H9 (cell line): ENCODE data around the gene QRICH2. TPM values are rescaled to one million over a fixed set of nuclear protein-coding genes. Genes with fewer than 3 reads are reported as not detected.
"Not testable (repeated sequence)": the region's sequence is repeated elsewhere in the genome, so short reads cannot be mapped to it uniquely, and the experiment has no call there.

Experiments used
- DNase-seq: peaks from one replicate; pipeline ENCODE4 v3.0.0-alpha.2; 2017
- H2AFZ ChIP-seq: one replicate; pipeline ENCODE4 v1.6.1; 2013; ENCODE audit warnings: mild to moderate bottlenecking, low read length, control low read depth, moderate library complexity
- H2AK5ac ChIP-seq: 2 replicates; pipeline ENCODE4 v1.6.1; 2013; ENCODE audit warnings: low read length, control low read depth, mixed read lengths; ENCODE audit not compliant: insufficient read length
- H2BK120ac ChIP-seq: one replicate; pipeline ENCODE4 v1.6.1; 2013; ENCODE audit warnings: low read depth, mild to moderate bottlenecking, low read length, control low read depth, inconsistent platforms; ENCODE audit not compliant: poor library complexity, severe bottlenecking
- H2BK12ac ChIP-seq: 2 replicates; pipeline ENCODE4 v1.6.1; 2013; ENCODE audit warnings: low read length, control low read depth, mixed read lengths, low read depth; ENCODE audit not compliant: insufficient read length
- H2BK15ac ChIP-seq: 2 replicates; pipeline ENCODE4 v1.6.1; 2013; ENCODE audit warnings: low read depth, low read length, control low read depth
- H2BK20ac ChIP-seq: one replicate; pipeline ENCODE4 v1.6.1; 2013; ENCODE audit warnings: low read depth, mild to moderate bottlenecking, low read length, control low read depth, inconsistent platforms; ENCODE audit not compliant: poor library complexity, severe bottlenecking
- H2BK5ac ChIP-seq: 2 replicates; pipeline ENCODE4 v1.6.1; 2013; ENCODE audit warnings: low read length, control low read depth, mixed read lengths; ENCODE audit not compliant: insufficient read length
- H3K14ac ChIP-seq: 2 replicates; pipeline ENCODE4 v1.6.1; 2013; ENCODE audit warnings: low read length, control low read depth; ENCODE audit not compliant: insufficient read depth
- H3K18ac ChIP-seq: 2 replicates; pipeline ENCODE4 v1.6.1; 2013; ENCODE audit warnings: low read depth, mild to moderate bottlenecking, mixed read lengths, low read length, control low read depth; ENCODE audit not compliant: insufficient read length
- H3K23ac ChIP-seq: 2 replicates; pipeline ENCODE4 v1.6.1; 2013; ENCODE audit warnings: low read length, control low read depth, mixed read lengths, low read depth; ENCODE audit not compliant: insufficient read length
- H3K23me2 ChIP-seq: 2 replicates; pipeline ENCODE4 v1.6.1; 2013; ENCODE audit warnings: low read depth, mild to moderate bottlenecking, mixed read lengths, low read length, control low read depth; ENCODE audit not compliant: insufficient read length, poor library complexity, severe bottlenecking
- H3K27ac ChIP-seq: 2 replicates; pipeline ENCODE4 v1.5.1; 2013; ENCODE audit warnings: low read length, control low read depth, mixed read lengths, low read depth; ENCODE audit not compliant: insufficient read length
- H3K27me3 ChIP-seq: 2 replicates; pipeline ENCODE4 v1.6.1; 2013; ENCODE audit warnings: low read length, control low read depth, inconsistent platforms; ENCODE audit not compliant: insufficient read depth
- H3K4ac ChIP-seq: 2 replicates; pipeline ENCODE4 v1.6.1; 2013; ENCODE audit warnings: low read depth, mild to moderate bottlenecking, control low read depth, inconsistent platforms, low read length, moderate library complexity
- H3K4me1 ChIP-seq: 2 replicates; pipeline ENCODE4 v1.6.1; 2013; ENCODE audit warnings: low read length, control low read depth, inconsistent platforms; ENCODE audit not compliant: insufficient read depth
- H3K4me2 ChIP-seq: 2 replicates; pipeline ENCODE4 v1.6.1; 2013; ENCODE audit warnings: low read length, control low read depth, mixed read lengths; ENCODE audit not compliant: insufficient read length, insufficient read depth
- H3K56ac ChIP-seq: 2 replicates; pipeline ENCODE4 v1.6.1; 2013; ENCODE audit warnings: low read depth, mild to moderate bottlenecking, mixed read lengths, low read length, control low read depth; ENCODE audit not compliant: insufficient read length
- H3K79me1 ChIP-seq: 2 replicates; pipeline ENCODE4 v1.6.1; 2013; ENCODE audit warnings: low read depth, mild to moderate bottlenecking, moderate library complexity, low read length, control low read depth, inconsistent platforms; ENCODE audit not compliant: insufficient read depth, poor library complexity, severe bottlenecking
- H3K79me2 ChIP-seq: 2 replicates; pipeline ENCODE4 v1.6.1; 2013; ENCODE audit warnings: low read length, control low read depth, inconsistent platforms; ENCODE audit not compliant: insufficient read depth
- H3K9ac ChIP-seq: 2 replicates; pipeline ENCODE4 v1.6.1; 2013; ENCODE audit warnings: low read length, control low read depth, mixed read lengths; ENCODE audit not compliant: insufficient read length; ENCODE audit errors: extremely low read depth
- H3K9me3 ChIP-seq: one replicate; pipeline ENCODE4 v1.6.1; 2013; ENCODE audit warnings: low read depth, low read length, inconsistent platforms; ENCODE audit not compliant: control insufficient read depth
- H3T11ph ChIP-seq: one replicate; pipeline ENCODE4 v1.6.1; 2013; ENCODE audit warnings: mild to moderate bottlenecking, low read length, control low read depth, inconsistent platforms
- H4K20me1 ChIP-seq: one replicate; pipeline ENCODE4 v1.6.1; 2013; ENCODE audit not compliant: control insufficient read depth, insufficient read length, insufficient read depth
- H4K5ac ChIP-seq: 2 replicates; pipeline ENCODE4 v1.6.1; 2013; ENCODE audit warnings: low read depth, mild to moderate bottlenecking, mixed read lengths, low read length, control low read depth; ENCODE audit not compliant: insufficient read length
- H4K8ac ChIP-seq: replicated peaks from 2 replicates; pipeline ENCODE4 v1.6.1; 2013; ENCODE audit warnings: low read length, control low read depth, mixed read lengths, low read depth; ENCODE audit not compliant: insufficient read length
- H4K91ac ChIP-seq: 2 replicates; pipeline ENCODE4 v1.6.1; 2013; ENCODE audit warnings: low read depth, mild to moderate bottlenecking, moderate library complexity, mixed read lengths, low read length, control low read depth; ENCODE audit not compliant: insufficient read length
- H3K27ac Mint-ChIP-seq, 3 experiments: 2 replicates in 2 of 3; 3 replicates in 1 of 3; pipeline ENCODE4 v1.8.0; 2020 to 2021; ENCODE audit warnings: mixed read lengths in 3 of 3, mild to moderate bottlenecking in 1 of 3, moderate library complexity in 1 of 3
- H3K27me3 Mint-ChIP-seq: 2 replicates; pipeline ENCODE4 v1.8.0; 2021; ENCODE audit warnings: low read depth, mild to moderate bottlenecking, moderate library complexity, mixed read lengths
- H3K36me3 Mint-ChIP-seq, 3 experiments: 2 replicates in 2 of 3; 3 replicates in 1 of 3; pipeline ENCODE4 v1.8.0; 2020 to 2021; ENCODE audit warnings: low read depth in 3 of 3, mixed read lengths in 3 of 3; ENCODE audit not compliant: insufficient read depth in 1 of 3
- H3K4me1 Mint-ChIP-seq, 2 experiments: 2 replicates each; pipeline ENCODE4 v1.8.0; 2020; ENCODE audit warnings: mixed read lengths in 2 of 2
- H3K4me3 Mint-ChIP-seq, 2 experiments: 2 replicates in 1 of 2; 3 replicates in 1 of 2; pipeline ENCODE4 v1.8.0; 2020 to 2021; ENCODE audit warnings: mild to moderate bottlenecking in 2 of 2, mixed read lengths in 2 of 2, moderate library complexity in 1 of 2
- H3K9me3 Mint-ChIP-seq, 2 experiments: 2 replicates in 1 of 2; 3 replicates in 1 of 2; pipeline ENCODE4 v1.8.0; 2020; ENCODE audit warnings: mild to moderate bottlenecking in 2 of 2, mixed read lengths in 2 of 2, moderate library complexity in 1 of 2
- CTCF ChIP-seq: fragments of 200-600 bp; sonication (generic); conservative IDR thresholded peaks from 3 replicates; pipeline ENCODE4 v1.8.0; 2021; ENCODE audit warnings: antibody characterized with exemption, mild to moderate bottlenecking
- WGBS: extraction: QIAGEN DNeasy Blood & Tissue Kit; methylation state at CpG from one replicate; pipeline ENCODE4 v1.1.7; 2013; ENCODE audit warnings: missing lambda C conversion rate, low lambda C conversion rate, mixed read lengths; ENCODE audit not compliant: insufficient read length; ENCODE audit errors: extremely low coverage; 5-methylcytosine and 5-hydroxymethylcytosine counted together
- total RNA-seq: library from RNA; stranded (reverse); gene quantifications from 2 replicates; pipeline ENCODE4 v1.2.1, GENCODE V29; 2021

Gene QRICH2
- total RNA-seq, 1 experiment from 2014 or later = 3.2 TPM

DNA sequence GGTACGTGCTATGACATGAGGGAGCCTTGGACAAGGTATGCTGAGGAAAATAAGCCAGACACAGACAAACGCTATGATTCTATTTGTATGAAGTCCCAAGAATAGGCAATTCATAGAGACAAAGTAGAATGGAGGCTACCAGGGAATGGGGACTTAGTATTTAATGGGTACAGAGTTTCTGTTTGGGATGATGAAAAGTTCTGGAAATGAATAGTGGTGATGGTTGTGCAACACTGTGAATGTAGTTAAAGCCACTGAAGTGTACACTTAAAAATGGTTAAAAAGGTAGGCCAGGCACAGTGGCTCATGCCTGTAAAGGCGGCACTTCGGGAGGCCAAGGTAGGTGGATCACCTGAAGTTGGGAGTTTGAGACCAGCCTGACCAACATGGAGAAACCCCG, 42.4 kb upstream of the QRICH2 start:
- no peak overlapping the region for H3K27ac Mint-ChIP-seq
- peaks cover 5% of the 10 kb centered on the region for H3K23me2 ChIP-seq
- no peak overlapping the region for H3K56ac ChIP-seq
- peaks cover 17 to 19% of the 10 kb centered on the region in 2 experiments for H3K4me1 Mint-ChIP-seq
- no peak for TF ChIP-seq CTCF
- H2AFZ ChIP-seq = no peak overlapping the region
- H3K4me3 Mint-ChIP-seq = no peak overlapping the region
- H4K8ac ChIP-seq = no peak overlapping the region
- no peak overlapping the region for H2BK20ac ChIP-seq
- H3K4me1 ChIP-seq = no peaks in the 10 kb centered on the region
- H3K79me1 ChIP-seq = no peaks in the 10 kb centered on the region
- H2BK120ac ChIP-seq = no peak overlapping the region
- H4K91ac ChIP-seq = no peak overlapping the region
- H3K4ac ChIP-seq = no peak overlapping the region
- WGBS = no CpG with 5 or more reads among the region's 5 CpGs
- no peaks in the 10 kb centered on the region for H3K79me2 ChIP-seq
- no peaks in the 10 kb centered on the region for H3K9me3 Mint-ChIP-seq
- H3K9me3 ChIP-seq = no peaks in the 10 kb centered on the region
- H3K9ac ChIP-seq = no peak overlapping the region
- H4K5ac ChIP-seq = no peak overlapping the region
- H3K27me3 ChIP-seq = no peaks in the 10 kb centered on the region
- H3T11ph ChIP-seq = no peak overlapping the region
- no peak for DNase-seq
- H3K4me2 ChIP-seq = no peak overlapping the region
- no peak overlapping the region for H2BK5ac ChIP-seq
- no peak overlapping the region for H3K27ac ChIP-seq
- H3K23ac ChIP-seq = no peak overlapping the region
- no peak overlapping the region for H2AK5ac ChIP-seq
- no peak overlapping the region for H3K14ac ChIP-seq
- H3K18ac ChIP-seq = no peak overlapping the region
- H4K20me1 ChIP-seq = no peaks in the 10 kb centered on the region
- H3K36me3 Mint-ChIP-seq = peaks cover 10 to 29% (median 25%) of the 10 kb centered on the region in 3 experiments
- peaks cover 1% of the 10 kb centered on the region for H3K27me3 Mint-ChIP-seq
- no peak overlapping the region for H2BK12ac ChIP-seq
- no peak overlapping the region for H2BK15ac ChIP-seq

- not testable (repeated sequence) for H3K23ac ChIP-seq, H3K4me1 Mint-ChIP-seq
Observed at GRCh38 chr17:76346936-76347335, 38.9 kb upstream of the QRICH2 start.

More at GRCh38 chr17:76346936-76347335, 38.9 kb upstream of the QRICH2 start:
- not testable (repeated sequence) for H4K8ac ChIP-seq, H3K14ac ChIP-seq, H4K91ac ChIP-seq, H2BK20ac ChIP-seq, H3K79me1 ChIP-seq, H2BK12ac ChIP-seq, H3K23me2 ChIP-seq, H3K27me3 ChIP-seq, H3K9ac ChIP-seq, H4K20me1 ChIP-seq, H4K5ac ChIP-seq, H2AK5ac ChIP-seq, H3K18ac ChIP-seq, DNase-seq, H3K4me1 ChIP-seq, H3K27ac ChIP-seq, H3K27ac Mint-ChIP-seq, H2BK5ac ChIP-seq, H2AFZ ChIP-seq, H3K9me3 ChIP-seq, H3K56ac ChIP-seq, H2BK15ac ChIP-seq, H3K9me3 Mint-ChIP-seq, H3K79me2 ChIP-seq, H3K4me2 ChIP-seq, H3K4ac ChIP-seq, H3K27me3 Mint-ChIP-seq, H2BK120ac ChIP-seq, H3T11ph ChIP-seq, H3K4me3 Mint-ChIP-seq
- H3K36me3 Mint-ChIP-seq = peaks cover 17 to 53% (median 44%) of the 10 kb centered on the region in 3 experiments; a peak in 6 of 7 replicates
- no CpG with 5 or more reads among the region's 11 CpGs for WGBS
